Mesendoderm (in vitro differentiated cells): ENCODE data around the gene NFILZ.

Source experiments
- DNase-seq: peaks from one replicate; pipeline ENCODE4 v3.0.0; 2013
- H2AK5ac ChIP-seq: 2 replicates; pipeline ENCODE4 v1.6.1; 2013; ENCODE audit warnings: low read length, inconsistent platforms
- H2BK120ac ChIP-seq: 2 replicates; pipeline ENCODE4 v1.6.1; 2013; ENCODE audit warnings: low read depth, mild to moderate bottlenecking, low read length, moderate library complexity, mixed read lengths
- H2BK15ac ChIP-seq: replicated peaks from 2 replicates; pipeline ENCODE4 v1.6.1; 2013; ENCODE audit warnings: low read depth, mild to moderate bottlenecking, moderate library complexity
- H2BK5ac ChIP-seq: 2 replicates; pipeline ENCODE4 v1.6.1; 2013; ENCODE audit warnings: low read length, inconsistent platforms
- H3K18ac ChIP-seq: 2 replicates; pipeline ENCODE4 v1.6.1; 2013; ENCODE audit warnings: mild to moderate bottlenecking, low read length, mixed read lengths
- H3K23ac ChIP-seq: one replicate; pipeline ENCODE4 v1.6.1; 2013; ENCODE audit warnings: low read length
- H3K27ac ChIP-seq: 2 replicates; pipeline ENCODE4 v1.5.1; 2013; ENCODE audit warnings: low read depth, mild to moderate bottlenecking, inconsistent platforms, low read length, moderate library complexity
- H3K27me3 ChIP-seq: 2 replicates; pipeline ENCODE4 v1.6.1; 2013; ENCODE audit warnings: low read length, control low read depth, mild to moderate bottlenecking, inconsistent platforms; ENCODE audit not compliant: insufficient read depth, poor library complexity
- H3K36me3 ChIP-seq: 2 replicates; pipeline ENCODE4 v1.6.1; 2013; ENCODE audit warnings: low read length, inconsistent platforms; ENCODE audit not compliant: control insufficient read depth, insufficient read depth
- H3K4ac ChIP-seq: one replicate; pipeline ENCODE4 v1.6.1; 2013; ENCODE audit warnings: low read depth, mild to moderate bottlenecking, low read length, moderate library complexity
- H3K4me1 ChIP-seq: 2 replicates; pipeline ENCODE4 v1.6.1; 2013; ENCODE audit warnings: low read depth, low read length, inconsistent platforms; ENCODE audit not compliant: control insufficient read depth
- H3K4me2 ChIP-seq: 2 replicates; pipeline ENCODE4 v1.6.1; 2013; ENCODE audit warnings: low read length
- H3K4me3 ChIP-seq: 2 replicates; pipeline ENCODE4 v1.5.1; 2013; ENCODE audit warnings: mild to moderate bottlenecking, low read length
- H3K56ac ChIP-seq: one replicate; pipeline ENCODE4 v1.6.1; 2013; ENCODE audit warnings: low read length
- H3K79me1 ChIP-seq: 2 replicates; pipeline ENCODE4 v1.6.1; 2013; ENCODE audit warnings: low read length, inconsistent platforms
- H3K79me2 ChIP-seq: 2 replicates; pipeline ENCODE4 v1.6.1; 2013; ENCODE audit warnings: mild to moderate bottlenecking, low read length; ENCODE audit not compliant: control insufficient read depth, insufficient read depth
- H3K9ac ChIP-seq: 2 replicates; pipeline ENCODE4 v1.6.1; 2013; ENCODE audit warnings: low read length, inconsistent platforms
- H4K5ac ChIP-seq: one replicate; pipeline ENCODE4 v1.6.1; 2013; ENCODE audit warnings: low read length
- H4K8ac ChIP-seq: one replicate; pipeline ENCODE4 v1.6.1; 2013; ENCODE audit warnings: low read depth, mild to moderate bottlenecking, control low read depth, low read length, moderate library complexity
- WGBS: extraction: QIAGEN DNeasy Blood & Tissue Kit; methylation state at CpG from one replicate; pipeline ENCODE4 v1.1.7; 2013; ENCODE audit warnings: low lambda C conversion rate, missing lambda C conversion rate; ENCODE audit not compliant: insufficient coverage; ENCODE audit errors: extremely low coverage; 5-methylcytosine and 5-hydroxymethylcytosine counted together

Gene NFILZ

GRCh38 chr19:8641221-8641907 is 10.9 kb downstream of the NFILZ start:
- Histone ChIP-seq H3K4me2 (no peak overlapping the region), H4K5ac (no peak overlapping the region), H4K8ac (no peak overlapping the region), H3K79me1 (no peaks in the 10 kb centered on the region), H3K4ac (no peak overlapping the region), H3K4me1 (no peaks in the 10 kb centered on the region), H3K18ac (no peak overlapping the region), H2BK15ac (no peak overlapping the region), H2BK5ac (no peak overlapping the region), H3K4me3 (no peak overlapping the region), H3K56ac (no peak overlapping the region), H3K27me3 (no peaks in the 10 kb centered on the region), H3K79me2 (no peaks in the 10 kb centered on the region), H3K23ac (no peak overlapping the region), H3K36me3 (no peaks in the 10 kb centered on the region), H2AK5ac (no peak overlapping the region), H2BK120ac (no peak overlapping the region), H3K9ac (no peak overlapping the region), H3K27ac (no peak overlapping the region)
- no CpG with 5 or more reads among the region's 2 CpGs for WGBS
- no peak for DNase-seq

- no peaks in the 10 kb centered on the region for H3K79me1 ChIP-seq
- no peaks in the 10 kb centered on the region for H3K79me2 ChIP-seq
- H2BK5ac ChIP-seq = no peak overlapping the region
- H3K4me2 ChIP-seq = no peak overlapping the region
- no peaks in the 10 kb centered on the region for H3K36me3 ChIP-seq
- no peaks in the 10 kb centered on the region for H3K27me3 ChIP-seq
- no peak overlapping the region for H3K9ac ChIP-seq
- no peak overlapping the region for H4K5ac ChIP-seq
- H3K23ac ChIP-seq = no peak overlapping the region
- no peak overlapping the region for H3K4ac ChIP-seq
- H2AK5ac ChIP-seq = no peak overlapping the region
- no CpG with 5 or more reads among the region's 4 CpGs for WGBS
- H3K56ac ChIP-seq = no peak overlapping the region
- H3K18ac ChIP-seq = no peak overlapping the region
- DNase-seq = peak; percentile 67
- no peak overlapping the region for H3K27ac ChIP-seq
- H2BK120ac ChIP-seq = no peak overlapping the region
- no peak overlapping the region for H4K8ac ChIP-seq
- no peak overlapping the region for H3K4me3 ChIP-seq
- H3K4me1 ChIP-seq = no peaks in the 10 kb centered on the region
- no peak overlapping the region for H2BK15ac ChIP-seq
These were observed 11.6 kb downstream of the NFILZ start for GRCh38 chr19:8641908-8642547.

GRCh38 chr19:8642561-8642960 is 12.1 kb downstream of the NFILZ start:
- Histone ChIP-seq H3K79me1 (no peaks in the 10 kb centered on the region), H2AK5ac (no peak overlapping the region), H3K23ac (no peak overlapping the region), H4K8ac (no peak overlapping the region), H3K36me3 (no peaks in the 10 kb centered on the region), H2BK120ac (no peak overlapping the region), H3K4ac (no peak overlapping the region), H3K9ac (no peak overlapping the region), H3K4me2 (no peak overlapping the region), H3K18ac (no peak overlapping the region), H3K27ac (no peak overlapping the region), H3K27me3 (no peaks in the 10 kb centered on the region), H3K56ac (no peak overlapping the region), H3K4me1 (no peaks in the 10 kb centered on the region), H3K4me3 (no peak overlapping the region), H4K5ac (no peak overlapping the region), H2BK15ac (no peak overlapping the region), H3K79me2 (no peaks in the 10 kb centered on the region), H2BK5ac (no peak overlapping the region)
- DNase-seq = no peak
- WGBS = no CpG with 5 or more reads among the region's 5 CpGs

GRCh38 chr19:8643860-8644653 is 13.6 kb downstream of the NFILZ start:
- Histone ChIP-seq H3K23ac (no peak overlapping the region), H3K4me2 (no peak overlapping the region), H3K27ac (no peak overlapping the region), H3K79me2 (no peaks in the 10 kb centered on the region), H3K79me1 (no peaks in the 10 kb centered on the region), H3K27me3 (no peaks in the 10 kb centered on the region), H4K8ac (no peak overlapping the region), H4K5ac (no peak overlapping the region), H2BK120ac (no peak overlapping the region), H2BK5ac (no peak overlapping the region), H3K56ac (no peak overlapping the region), H2AK5ac (no peak overlapping the region), H3K36me3 (no peaks in the 10 kb centered on the region), H3K4me3 (no peak overlapping the region), H3K4ac (no peak overlapping the region), H3K9ac (no peak overlapping the region), H3K18ac (no peak overlapping the region), H2BK15ac (no peak overlapping the region), H3K4me1 (no peaks in the 10 kb centered on the region)
- DNase-seq = no peak
- no CpG with 5 or more reads among the region's 7 CpGs for WGBS

- no peaks in the 10 kb centered on the region for H3K27me3 ChIP-seq
- no peak overlapping the region for H2BK5ac ChIP-seq
- no peak overlapping the region for H2BK15ac ChIP-seq
- no peak overlapping the region for H2BK120ac ChIP-seq
- H3K18ac ChIP-seq = no peak overlapping the region
- DNase-seq = no peak
- H3K4ac ChIP-seq = no peak overlapping the region
- H3K56ac ChIP-seq = no peak overlapping the region
- WGBS = no CpG with 5 or more reads among the region's 6 CpGs
- no peak overlapping the region for H3K4me2 ChIP-seq
- no peak overlapping the region for H4K8ac ChIP-seq
- H3K4me1 ChIP-seq = no peaks in the 10 kb centered on the region
- H4K5ac ChIP-seq = no peak overlapping the region
- H3K79me2 ChIP-seq = no peaks in the 10 kb centered on the region
- H3K36me3 ChIP-seq = no peaks in the 10 kb centered on the region
- H2AK5ac ChIP-seq = no peak overlapping the region
- H3K9ac ChIP-seq = no peak overlapping the region
- H3K79me1 ChIP-seq = no peaks in the 10 kb centered on the region
- H3K27ac ChIP-seq = no peak overlapping the region
- no peak overlapping the region for H3K4me3 ChIP-seq
- no peak overlapping the region for H3K23ac ChIP-seq
These were observed 17.8 kb downstream of the NFILZ start for GRCh38 chr19:8648240-8648639.
